Caco-2 (cell line): ENCODE results near the gene AKR1C2. TPM values are rescaled to one million over a fixed set of nuclear protein-coding genes. Genes with fewer than 3 reads are reported as not detected.
"Not testable (repeated sequence)": the region's sequence is repeated elsewhere in the genome, so short reads cannot be mapped to it uniquely, and the experiment has no call there.

Experiments
- BruUV-seq: library from RNA; stranded (reverse); fragments of 400-500 nt; replicated peaks from 2 replicates; lab custom pipeline; 2021; lab: Mats Ljungman, UMichigan
- CTCF ChIA-PET: fragments of 300-600 bp; sonication (Branson Sonifier 250); formaldehyde crosslinking; loops from one replicate; lab custom pipeline; 2022; ENCODE audit warnings: antibody characterized with exemption; lab: Charles Lee
- POLR2A ChIA-PET: fragments of 300-600 bp; sonication (Branson Sonifier 250); formaldehyde crosslinking; loops from one replicate; lab custom pipeline; 2022; ENCODE audit warnings: antibody characterized with exemption; lab: Charles Lee
- DNase-seq, 2 experiments: peaks; one replicate each; pipeline versions ENCODE4 v3.0.0 to v3.0.0-alpha.2; 2020 to 2022
- H3K27me3 ChIP-seq: replicated peaks from 2 replicates; pipeline ENCODE4 v1.6.0; 2011; ENCODE audit warnings: low read length; ENCODE audit not compliant: control insufficient read depth, insufficient read depth
- H3K36me3 ChIP-seq: 2 replicates; pipeline ENCODE4 v1.5.1; 2011; ENCODE audit warnings: low read length; ENCODE audit not compliant: control insufficient read depth, insufficient read depth
- H3K4me1 ChIP-seq: fragments of 250-450 bp; sonication (Bioruptor Pico); 2 replicates; pipeline ENCODE4 v1.5.1; 2020; ENCODE audit warnings: mild to moderate bottlenecking
- H3K4me3 ChIP-seq: 2 replicates; pipeline ENCODE4 v1.5.1; 2011; ENCODE audit warnings: low read depth, mild to moderate bottlenecking, control low read depth, low read length
- H3K9me3 ChIP-seq: fragments of 250-450 bp; sonication (Bioruptor Pico); 2 replicates; pipeline ENCODE4 v1.5.1; 2020; ENCODE audit warnings: mild to moderate bottlenecking, moderate library complexity
- H3K27ac Mint-ChIP-seq: one replicate; pipeline ENCODE4 v1.8.0; 2022; ENCODE audit warnings: mixed read lengths; ENCODE audit not compliant: unreplicated experiment
- H3K27me3 Mint-ChIP-seq: one replicate; pipeline ENCODE4 v1.8.0; 2022; ENCODE audit warnings: mixed read lengths; ENCODE audit not compliant: insufficient read depth, unreplicated experiment
- H3K36me3 Mint-ChIP-seq: one replicate; pipeline ENCODE4 v1.8.0; 2022; ENCODE audit warnings: mild to moderate bottlenecking, mixed read lengths; ENCODE audit not compliant: insufficient read depth, unreplicated experiment
- H3K4me1 Mint-ChIP-seq: one replicate; pipeline ENCODE4 v1.8.0; 2022; ENCODE audit warnings: low read depth, mixed read lengths; ENCODE audit not compliant: unreplicated experiment
- H3K4me3 Mint-ChIP-seq: one replicate; pipeline ENCODE4 v1.8.0; 2022; ENCODE audit warnings: mild to moderate bottlenecking, moderate library complexity, mixed read lengths; ENCODE audit not compliant: unreplicated experiment
- H3K9me3 Mint-ChIP-seq: one replicate; pipeline ENCODE4 v1.8.0; 2022; ENCODE audit warnings: mixed read lengths; ENCODE audit not compliant: unreplicated experiment
- CTCF ChIP-seq, 2 experiments: fragments of 200-600 bp in 1 of 2; IDR thresholded peaks; 1 replicate in 1 of 2; 2 replicates in 1 of 2; pipeline versions ENCODE4 v1.5.1 to v1.8.0; 2011 to 2022; ENCODE audit warnings: antibody characterized with exemption in 1 of 2, control low read depth in 1 of 2, inconsistent platforms in 1 of 2, low read depth in 1 of 2, low read length in 1 of 2, mild to moderate bottlenecking in 1 of 2, moderate library complexity in 1 of 2; ENCODE audit not compliant: insufficient read depth in 1 of 2, severe bottlenecking in 1 of 2, unreplicated experiment in 1 of 2
- intact Hi-C: fragments of 100-400 bp; cut with micrococcal nuclease; formaldehyde crosslinking; loops from one replicate; pipeline ENCODE4 v1.10.0; 2022; ENCODE audit not compliant: unreplicated experiment
- total RNA-seq: library from RNA; stranded (reverse); gene quantifications from 2 replicates; pipeline ENCODE4 v1.2.3, GENCODE V29; 2022

AKR1C2 gene
- total RNA-seq, 1 experiment from 2014 or later: 41.7 TPM

GRCh38 chr10:5013385-5013784, 9.7 kb upstream of the AKR1C2 start:
- Mint-ChIP-seq H3K4me1 (peaks cover 8% of the 10 kb centered on the region), H3K9me3 (no peaks in the 10 kb centered on the region), H3K36me3 (no peaks in the 10 kb centered on the region), H3K27me3 (no peaks in the 10 kb centered on the region), H3K4me3 (no peak overlapping the region), H3K27ac (no peak overlapping the region)
- Histone ChIP-seq H3K36me3 (0 out of 2 replicates have a peak, but pooled peaks cover 1% of the 10 kb centered on the region), H3K4me3 (no peak overlapping the region), H3K4me1 (peaks cover 5% of the 10 kb centered on the region; the same call in 1 of the 2 replicates), H3K27me3 (no peaks in the 10 kb centered on the region), H3K9me3 (no peaks in the 10 kb centered on the region)
- ChIA-PET CTCF (no interaction called here), POLR2A (no interaction called here)
- TF ChIP-seq CTCF (IDR thresholded peaks at IDR 0.05; ENCODE audit: insufficient read depth in 1 of 2, low read depth in 1 of 2, low read length in 1 of 2, severe bottlenecking in 1 of 2, unreplicated experiment in 1 of 2): no peak
- intact Hi-C loops: no loop called here
- BruUV-seq: no TSS peak
- DNase-seq: no peak

- H3K4me1 ChIP-seq: peaks cover 5% of the 10 kb centered on the region; the same call in 1 of the 2 replicates
- no peak for DNase-seq
- no peaks in the 10 kb centered on the region for H3K27me3 Mint-ChIP-seq
- POLR2A ChIA-PET: no interaction called here
- no peak for TF ChIP-seq CTCF (IDR thresholded peaks at IDR 0.05; ENCODE audit: insufficient read depth in 1 of 2, low read depth in 1 of 2, low read length in 1 of 2, severe bottlenecking in 1 of 2, unreplicated experiment in 1 of 2)
- H3K9me3 ChIP-seq: no peaks in the 10 kb centered on the region
- H3K27me3 ChIP-seq: no peaks in the 10 kb centered on the region
- no peak overlapping the region for H3K4me3 Mint-ChIP-seq
- peaks cover 8% of the 10 kb centered on the region for H3K4me1 Mint-ChIP-seq
- H3K4me3 ChIP-seq: no peak overlapping the region
- H3K27ac Mint-ChIP-seq: no peak overlapping the region
- 0 out of 2 replicates have a peak, but pooled peaks cover 1% of the 10 kb centered on the region for H3K36me3 ChIP-seq
- CTCF ChIA-PET: no interaction called here
- H3K9me3 Mint-ChIP-seq: no peaks in the 10 kb centered on the region
- no peaks in the 10 kb centered on the region for H3K36me3 Mint-ChIP-seq
- intact Hi-C loops: no loop called here
- BruUV-seq: no TSS peak
Observed at GRCh38 chr10:5012595-5012994, 8.9 kb upstream of the AKR1C2 start.

GRCh38 chr10:5011392-5011791, 7.7 kb upstream of the AKR1C2 start:
- CTCF ChIA-PET, H3K9me3 Mint-ChIP-seq, BruUV-seq, H3K4me3 ChIP-seq, H3K27me3 ChIP-seq, H3K4me3 Mint-ChIP-seq, intact Hi-C loops, H3K36me3 Mint-ChIP-seq, H3K27me3 Mint-ChIP-seq, POLR2A ChIA-PET, H3K36me3 ChIP-seq, H3K4me1 ChIP-seq, DNase-seq, H3K4me1 Mint-ChIP-seq, H3K9me3 ChIP-seq: not testable (repeated sequence)
- H3K27ac Mint-ChIP-seq: peak overlapping the region; percentile 12

- H3K36me3 Mint-ChIP-seq, BruUV-seq, H3K36me3 ChIP-seq, H3K4me3 ChIP-seq, H3K9me3 Mint-ChIP-seq, H3K27me3 ChIP-seq, H3K4me1 ChIP-seq, H3K9me3 ChIP-seq, POLR2A ChIA-PET, intact Hi-C loops, DNase-seq, H3K27me3 Mint-ChIP-seq, H3K4me3 Mint-ChIP-seq, H3K4me1 Mint-ChIP-seq, CTCF ChIA-PET: not testable (repeated sequence)
- H3K27ac Mint-ChIP-seq: peak overlapping the region; percentile 82
Observed at GRCh38 chr10:5010043-5010442, 6.4 kb upstream of the AKR1C2 start.

- H3K27me3 ChIP-seq, H3K4me1 ChIP-seq, H3K4me3 ChIP-seq, H3K9me3 Mint-ChIP-seq, H3K36me3 Mint-ChIP-seq, H3K27me3 Mint-ChIP-seq, H3K36me3 ChIP-seq, POLR2A ChIA-PET, H3K9me3 ChIP-seq, H3K4me1 Mint-ChIP-seq, BruUV-seq, CTCF ChIA-PET: not testable (repeated sequence)
- H3K4me3 Mint-ChIP-seq: peak overlapping the region; percentile 14
- intact Hi-C loops: loop anchor here (2.0 kb wide), 1 partner anchor 62 kb away; no protein-coding TSS in a partner anchor
- DNase-seq: peak; percentile 59 to 75
- H3K27ac Mint-ChIP-seq: peak overlapping the region; percentile 82
Observed at GRCh38 chr10:5008857-5009548, 5.3 kb upstream of the AKR1C2 start.
